SU-DHL-6 (cell line): ENCODE results near the gene OR8J1.

Experiments
- H2AFZ ChIP-seq: fragments of 200-600 bp; sonication (generic); 2 replicates; pipeline ENCODE4 v1.6.1; 2014; ENCODE audit warnings: low read depth, mild to moderate bottlenecking, moderate library complexity, mixed read lengths, antibody characterized with exemption, low read length; ENCODE audit not compliant: severe bottlenecking
- H3F3A ChIP-seq: fragments of 200-600 bp; shearing (Covaris generic); 2 replicates; pipeline ENCODE4 v1.6.0; 2016; ENCODE audit warnings: antibody characterized with exemption, mild to moderate bottlenecking; ENCODE audit not compliant: insufficient read depth
- H3K27ac ChIP-seq: fragments of 200-600 bp; sonication (generic); 2 replicates; pipeline ENCODE4 v1.5.1; 2016; ENCODE audit warnings: low read depth, mild to moderate bottlenecking, low read length, moderate library complexity, mixed read lengths
- H3K27me3 ChIP-seq: fragments of 200-600 bp; sonication (generic), shearing (Covaris generic); 2 replicates; pipeline ENCODE4 v1.6.0; 2014; ENCODE audit warnings: mild to moderate bottlenecking, low read length
- H3K36me3 ChIP-seq: fragments of 200-600 bp; sonication (generic); 2 replicates; pipeline ENCODE4 v1.6.1; 2014; ENCODE audit warnings: mild to moderate bottlenecking, low read length, mixed read lengths
- H3K4me2 ChIP-seq: fragments of 300-600, 200-600 bp; shearing (Covaris generic), sonication (generic); 2 replicates; pipeline ENCODE4 v1.6.0; 2014; ENCODE audit warnings: low read length, low read depth, mild to moderate bottlenecking; ENCODE audit not compliant: poor library complexity, severe bottlenecking
- H3K4me3 ChIP-seq: fragments of 200-600 bp; sonication (generic); 2 replicates; pipeline ENCODE4 v1.5.1; 2014; ENCODE audit warnings: antibody characterized with exemption, low read length, mild to moderate bottlenecking, mixed read lengths; ENCODE audit not compliant: insufficient read depth, poor library complexity, severe bottlenecking
- H3K79me2 ChIP-seq: fragments of 200-600 bp; sonication (generic); 2 replicates; pipeline ENCODE4 v1.6.1; 2014; ENCODE audit warnings: mild to moderate bottlenecking, low read length, moderate library complexity; ENCODE audit not compliant: insufficient read depth
- H3K9ac ChIP-seq: fragments of 200-600 bp; sonication (generic); 2 replicates; pipeline ENCODE4 v1.7.0; 2014; ENCODE audit warnings: mild to moderate bottlenecking, low read length
- H3K9me2 ChIP-seq: fragments of 200-600 bp; sonication (generic); replicated peaks from 2 replicates; pipeline ENCODE4 v1.6.1; 2014; ENCODE audit warnings: low read length; ENCODE audit not compliant: insufficient read depth
- H3K9me3 ChIP-seq: fragments of 200-600 bp; sonication (generic); 2 replicates; pipeline ENCODE4 v1.6.1; 2014; ENCODE audit warnings: low read length, mixed read lengths; ENCODE audit not compliant: insufficient read depth
- H4K20me1 ChIP-seq: fragments of 200-600 bp; sonication (generic); 2 replicates; pipeline ENCODE4 v1.6.1; 2014; ENCODE audit warnings: low read depth, mild to moderate bottlenecking, antibody characterized with exemption, low read length, moderate library complexity, mixed read lengths
- CTCF ChIP-seq: fragments of 200-600 bp; sonication (generic); IDR thresholded peaks from one replicate; pipeline ENCODE4 v1.5.1; 2017; ENCODE audit warnings: antibody characterized with exemption, mild to moderate bottlenecking, low read length, moderate library complexity; ENCODE audit not compliant: insufficient read depth, poor library complexity, severe bottlenecking
- EZH2phosphoT487 ChIP-seq: fragments of 200-600 bp; sonication (generic), shearing (Covaris generic); conservative IDR thresholded peaks from 2 replicates; pipeline ENCODE4 v1.6.1; 2018; ENCODE audit warnings: mild to moderate bottlenecking, antibody characterized with exemption, low read length, moderate library complexity, mixed read lengths

OR8J1 gene

GRCh38 chr11:56345739-56346138 is 8.4 kb upstream of the OR8J1 start, which contains the start of gene OR8K1:
TSS of gene OR8K1 (plus strand) at chr11:56346039. CDS start at chr11:56346039, 0 bp downstream.
- no peaks in the 10 kb centered on the region for H4K20me1 ChIP-seq
- no peaks in the 10 kb centered on the region for H3K9me2 ChIP-seq
- H2AFZ ChIP-seq: no peak within 1 kb of the TSS
- H3K79me2 ChIP-seq: no peaks in the 10 kb centered on the region
- no peak within 1 kb of the TSS for H3K27ac ChIP-seq
- H3K9me3 ChIP-seq: no peaks in the 10 kb centered on the region
- no peaks in the 10 kb centered on the region for H3K36me3 ChIP-seq
- no peak within 1 kb of the TSS for H3K4me2 ChIP-seq
- no peak within 1 kb of the TSS for H3K9ac ChIP-seq
- no peaks in the 10 kb centered on the region for H3F3A ChIP-seq
- TF ChIP-seq CTCF (no peak), EZH2phosphoT487 (no peak)
- no peaks in the 10 kb centered on the region for H3K27me3 ChIP-seq
- H3K4me3 ChIP-seq: no peak within 1 kb of the TSS

- no peaks in the 10 kb centered on the region for H3K9me2 ChIP-seq
- no peak for TF ChIP-seq CTCF
- no peak for TF ChIP-seq EZH2phosphoT487
- no peaks in the 10 kb centered on the region for H3K27me3 ChIP-seq
- no peak within 1 kb of the TSS for H3K4me2 ChIP-seq
- no peak within 1 kb of the TSS for H2AFZ ChIP-seq
- H3F3A ChIP-seq: no peaks in the 10 kb centered on the region
- H3K9ac ChIP-seq: no peak within 1 kb of the TSS
- H3K27ac ChIP-seq: no peak within 1 kb of the TSS
- no peaks in the 10 kb centered on the region for H3K79me2 ChIP-seq
- no peak within 1 kb of the TSS for H3K4me3 ChIP-seq
- H3K9me3 ChIP-seq: no peaks in the 10 kb centered on the region
- H3K36me3 ChIP-seq: no peaks in the 10 kb centered on the region
- no peaks in the 10 kb centered on the region for H4K20me1 ChIP-seq
Measured at GRCh38 chr11:56375324-56375723, 21.2 kb downstream of the OR8J1 start, which contains the start of gene OR8U1. TSS of gene OR8U1 (plus strand) at chr11:56375624. CDS start at chr11:56375624, 0 bp downstream.

DNA sequence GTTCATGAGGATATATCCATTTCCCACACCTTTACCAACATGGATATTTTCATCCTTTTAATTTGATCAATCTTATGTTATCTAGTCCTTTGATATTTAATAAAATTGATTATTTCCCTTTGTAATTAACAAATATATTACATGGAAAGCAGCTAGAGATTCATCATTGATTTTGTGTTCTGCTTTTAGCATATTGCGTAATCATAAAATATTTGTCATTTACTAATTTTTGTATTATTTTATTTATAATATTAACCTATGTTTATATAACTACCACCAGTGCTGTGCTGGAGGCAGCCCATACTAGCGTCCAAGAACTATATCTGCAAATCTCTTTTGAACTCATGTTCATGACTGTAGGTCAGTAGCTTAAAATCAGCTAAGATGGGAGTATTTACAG is 26.0 kb downstream of the OR8J1 start:
- no peak overlapping the region for H3K27ac ChIP-seq

More for the DNA sequence above, 26.0 kb downstream of the OR8J1 start:
- no peaks in the 10 kb centered on the region for H3K9me3 ChIP-seq
- no peaks in the 10 kb centered on the region for H3F3A ChIP-seq
- no peak overlapping the region for H3K9ac ChIP-seq
- no peak overlapping the region for H2AFZ ChIP-seq
- H3K79me2 ChIP-seq: no peaks in the 10 kb centered on the region
- H3K27me3 ChIP-seq: no peaks in the 10 kb centered on the region
- no peaks in the 10 kb centered on the region for H3K9me2 ChIP-seq
- no peak overlapping the region for H3K4me2 ChIP-seq
- H3K4me3 ChIP-seq: no peak overlapping the region
- no peak for TF ChIP-seq EZH2phosphoT487
- no peak for TF ChIP-seq CTCF
- H4K20me1 ChIP-seq: no peaks in the 10 kb centered on the region
- no peaks in the 10 kb centered on the region for H3K36me3 ChIP-seq
